ENCODE data around the gene NHLRC2.

NHLRC2 gene

DNA sequence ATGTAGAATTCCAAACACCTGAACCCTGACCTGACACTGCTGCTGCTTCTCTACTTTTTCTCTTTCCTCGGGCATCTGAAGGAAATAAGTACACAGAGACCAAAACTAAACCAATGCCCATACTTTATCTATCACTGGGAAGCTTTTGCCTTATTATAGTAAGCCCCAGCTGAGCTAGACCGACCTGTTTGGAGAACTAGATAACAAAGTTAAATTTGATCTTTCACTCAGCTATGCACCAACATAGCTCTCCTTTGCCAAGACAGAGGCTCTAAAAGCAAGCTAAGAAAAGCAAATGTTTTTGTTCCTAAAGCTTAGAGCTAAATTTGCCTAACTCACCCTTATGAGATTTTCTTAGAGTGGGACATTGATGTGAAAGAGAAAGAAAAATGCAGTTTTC is 39.1 kb downstream of the NHLRC2 start:
- Histone ChIP-seq H3K27me3 (ENCODE audit: insufficient read depth, low read depth) (no peaks in the 10 kb centered on the region), H3K36me3 (ENCODE audit: insufficient read depth) (no peaks in the 10 kb centered on the region)
- TF ChIP-seq, protein P1, sequence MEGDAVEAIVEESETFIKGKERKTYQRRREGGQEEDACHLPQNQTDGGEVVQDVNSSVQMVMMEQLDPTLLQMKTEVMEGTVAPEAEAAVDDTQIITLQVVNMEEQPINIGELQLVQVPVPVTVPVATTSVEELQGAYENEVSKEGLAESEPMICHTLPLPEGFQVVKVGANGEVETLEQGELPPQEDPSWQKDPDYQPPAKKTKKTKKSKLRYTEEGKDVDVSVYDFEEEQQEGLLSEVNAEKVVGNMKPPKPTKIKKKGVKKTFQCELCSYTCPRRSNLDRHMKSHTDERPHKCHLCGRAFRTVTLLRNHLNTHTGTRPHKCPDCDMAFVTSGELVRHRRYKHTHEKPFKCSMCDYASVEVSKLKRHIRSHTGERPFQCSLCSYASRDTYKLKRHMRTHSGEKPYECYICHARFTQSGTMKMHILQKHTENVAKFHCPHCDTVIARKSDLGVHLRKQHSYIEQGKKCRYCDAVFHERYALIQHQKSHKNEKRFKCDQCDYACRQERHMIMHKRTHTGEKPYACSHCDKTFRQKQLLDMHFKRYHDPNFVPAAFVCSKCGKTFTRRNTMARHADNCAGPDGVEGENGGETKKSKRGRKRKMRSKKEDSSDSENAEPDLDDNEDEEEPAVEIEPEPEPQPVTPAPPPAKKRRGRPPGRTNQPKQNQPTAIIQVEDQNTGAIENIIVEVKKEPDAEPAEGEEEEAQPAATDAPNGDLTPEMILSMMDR (conservative IDR thresholded peaks at IDR 0.05; ENCODE audit: low read depth, low read length) = no peak

GRCh38 chr10:113894581-113894980 is 40.1 kb downstream of the NHLRC2 start:
- H3K4me3 ChIP-seq (IDR thresholded peaks at IDR 0.05; ENCODE audit: insufficient read depth, low read depth, low read length) = no peak overlapping the region
- no peaks in the 10 kb centered on the region for H3K27me3 ChIP-seq (ENCODE audit: insufficient read depth, low read depth)
- H3K4me1 ChIP-seq (ENCODE audit: low read depth, poor library complexity, severe bottlenecking) = no peaks in the 10 kb centered on the region
- no peaks in the 10 kb centered on the region for H3K79me2 ChIP-seq (ENCODE audit: insufficient read depth, low read depth)
- TF ChIP-seq, protein P1 (conservative IDR thresholded peaks at IDR 0.05; ENCODE audit: low read depth, low read length) = no peak
- H3K27ac ChIP-seq = no peak overlapping the region
- H3K4me2 ChIP-seq = no peak overlapping the region
- H4K20me1 ChIP-seq (ENCODE audit: insufficient read depth) = no peaks in the 10 kb centered on the region
- no peaks in the 10 kb centered on the region for H3K36me3 ChIP-seq (ENCODE audit: insufficient read depth)
- no peak overlapping the region for H2AFZ ChIP-seq (ENCODE audit: low read depth)
- H3K9ac ChIP-seq = no peak overlapping the region

More for the DNA sequence above, 39.1 kb downstream of the NHLRC2 start:
- Histone ChIP-seq H3K4me1 (ENCODE audit: low read depth, poor library complexity, severe bottlenecking) (no peaks in the 10 kb centered on the region), H3K4me3 (IDR thresholded peaks at IDR 0.05; ENCODE audit: insufficient read depth, low read depth, low read length) (no peak overlapping the region), H3K27ac (no peak overlapping the region), H3K79me2 (ENCODE audit: insufficient read depth, low read depth) (no peaks in the 10 kb centered on the region), H3K4me2 (no peak overlapping the region), H2AFZ (ENCODE audit: low read depth) (no peak overlapping the region), H4K20me1 (ENCODE audit: insufficient read depth) (no peaks in the 10 kb centered on the region), H3K9ac (no peak overlapping the region)

DNA sequence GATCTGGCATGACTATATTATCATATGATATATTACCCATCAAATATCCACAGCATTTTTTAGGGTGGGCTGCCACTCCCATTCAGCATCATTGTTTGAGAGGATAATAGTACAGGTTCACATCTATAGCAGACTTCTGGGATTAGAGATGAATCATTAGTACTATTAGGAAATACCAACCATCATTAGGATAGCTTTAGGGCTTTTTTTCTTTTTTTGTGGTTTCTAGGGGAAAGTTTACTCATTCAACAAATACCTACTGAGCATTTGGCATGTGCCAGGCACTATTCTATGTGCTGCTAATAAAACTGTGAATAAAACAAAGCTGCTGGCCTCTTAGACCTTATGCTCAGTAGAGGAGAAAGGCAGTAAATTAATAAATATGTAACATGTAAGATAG is 40.6 kb downstream of the NHLRC2 start:
- no peak overlapping the region for H3K4me3 ChIP-seq (IDR thresholded peaks at IDR 0.05; ENCODE audit: insufficient read depth, low read depth, low read length)
- no peak overlapping the region for H2AFZ ChIP-seq (ENCODE audit: low read depth)
- no peaks in the 10 kb centered on the region for H3K27me3 ChIP-seq (ENCODE audit: insufficient read depth, low read depth)
- no peaks in the 10 kb centered on the region for H3K79me2 ChIP-seq (ENCODE audit: insufficient read depth, low read depth)
- no peaks in the 10 kb centered on the region for H3K36me3 ChIP-seq (ENCODE audit: insufficient read depth)
- H3K9ac ChIP-seq = no peak overlapping the region
- H3K4me1 ChIP-seq (ENCODE audit: low read depth, poor library complexity, severe bottlenecking) = no peaks in the 10 kb centered on the region
- no peaks in the 10 kb centered on the region for H4K20me1 ChIP-seq (ENCODE audit: insufficient read depth)
- TF ChIP-seq, protein P1 (conservative IDR thresholded peaks at IDR 0.05; ENCODE audit: low read depth, low read length) = no peak
- H3K4me2 ChIP-seq = no peak overlapping the region
- H3K27ac ChIP-seq = no peak overlapping the region

DNA sequence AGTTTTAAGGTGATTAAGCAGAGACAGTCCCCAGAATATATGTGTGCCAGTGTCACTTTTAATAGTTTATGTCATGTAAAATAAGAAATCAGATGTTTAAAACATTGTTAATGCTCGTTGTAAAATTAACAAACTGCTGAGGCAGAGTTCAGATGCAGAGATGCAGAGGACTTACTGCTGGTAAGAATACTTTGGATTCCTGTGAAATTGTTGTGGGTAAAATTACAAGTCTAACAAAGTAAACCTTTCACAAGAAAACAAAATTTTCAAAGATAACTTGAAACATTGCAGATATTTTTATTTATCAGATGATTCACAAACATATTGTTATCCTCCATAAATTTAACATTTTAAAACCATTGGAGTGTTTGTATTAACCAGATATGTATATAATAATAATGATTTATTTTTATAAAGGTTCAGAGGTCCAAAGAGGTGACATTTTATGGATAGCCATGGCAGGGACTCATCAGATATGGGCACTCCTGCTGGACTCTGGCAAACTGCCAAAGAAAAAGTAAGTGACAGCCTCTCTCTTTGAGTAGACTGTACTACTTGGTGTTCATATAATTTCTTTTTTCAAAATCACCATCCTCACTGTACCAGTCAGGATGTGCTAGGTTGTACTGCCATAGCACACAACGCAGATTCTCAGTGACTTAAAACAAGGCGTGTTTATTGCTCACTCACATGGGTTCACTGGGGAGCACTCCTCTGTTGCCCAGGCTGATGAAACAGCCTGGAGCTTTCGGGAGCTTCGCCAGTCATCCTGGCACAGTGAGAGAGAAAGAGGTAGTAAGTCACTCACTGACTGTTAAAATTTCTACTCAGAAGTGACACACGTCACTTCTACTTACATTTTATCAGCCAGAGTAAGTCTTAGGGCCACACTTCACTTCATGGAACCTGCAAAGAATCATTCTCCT is 43.5 kb downstream of the NHLRC2 start:
- TF ChIP-seq, protein P1 (conservative IDR thresholded peaks at IDR 0.05; ENCODE audit: low read depth, low read length) = no peak
- no peaks in the 10 kb centered on the region for H3K4me1 ChIP-seq (ENCODE audit: low read depth, poor library complexity, severe bottlenecking)

More for the DNA sequence above, 43.5 kb downstream of the NHLRC2 start:
- no peak overlapping the region for H3K9ac ChIP-seq
- H3K36me3 ChIP-seq (ENCODE audit: insufficient read depth) = no peaks in the 10 kb centered on the region
- no peak overlapping the region for H3K27ac ChIP-seq
- H2AFZ ChIP-seq (ENCODE audit: low read depth) = no peak overlapping the region
- no peak overlapping the region for H3K4me2 ChIP-seq
- H3K27me3 ChIP-seq (ENCODE audit: insufficient read depth, low read depth) = no peaks in the 10 kb centered on the region
- H3K4me3 ChIP-seq (IDR thresholded peaks at IDR 0.05; ENCODE audit: insufficient read depth, low read depth, low read length) = no peak overlapping the region
- no peaks in the 10 kb centered on the region for H4K20me1 ChIP-seq (ENCODE audit: insufficient read depth)
- H3K79me2 ChIP-seq (ENCODE audit: insufficient read depth, low read depth) = no peaks in the 10 kb centered on the region
